Glomerular endothelial cell (primary cell): ENCODE data around the gene CHPF. TPM values are rescaled to one million over a fixed set of nuclear protein-coding genes. Genes with fewer than 3 reads are reported as not detected.

Experiments used
- DNase-seq: peaks from one replicate; pipeline ENCODE4 v3.0.0-alpha.2; 2011; ENCODE audit warnings: low read depth, low spot score; ENCODE audit errors: extremely low read depth
- total RNA-seq: library from RNA; depleted of rRNA; stranded (reverse); fragments of >200 nt; gene quantifications from 2 replicates; pipeline ENCODE4 v1.2.3, GENCODE V29; 2015

CHPF gene
- total RNA-seq, 1 donor from 2014 or later, result 53.7 TPM

DNA sequence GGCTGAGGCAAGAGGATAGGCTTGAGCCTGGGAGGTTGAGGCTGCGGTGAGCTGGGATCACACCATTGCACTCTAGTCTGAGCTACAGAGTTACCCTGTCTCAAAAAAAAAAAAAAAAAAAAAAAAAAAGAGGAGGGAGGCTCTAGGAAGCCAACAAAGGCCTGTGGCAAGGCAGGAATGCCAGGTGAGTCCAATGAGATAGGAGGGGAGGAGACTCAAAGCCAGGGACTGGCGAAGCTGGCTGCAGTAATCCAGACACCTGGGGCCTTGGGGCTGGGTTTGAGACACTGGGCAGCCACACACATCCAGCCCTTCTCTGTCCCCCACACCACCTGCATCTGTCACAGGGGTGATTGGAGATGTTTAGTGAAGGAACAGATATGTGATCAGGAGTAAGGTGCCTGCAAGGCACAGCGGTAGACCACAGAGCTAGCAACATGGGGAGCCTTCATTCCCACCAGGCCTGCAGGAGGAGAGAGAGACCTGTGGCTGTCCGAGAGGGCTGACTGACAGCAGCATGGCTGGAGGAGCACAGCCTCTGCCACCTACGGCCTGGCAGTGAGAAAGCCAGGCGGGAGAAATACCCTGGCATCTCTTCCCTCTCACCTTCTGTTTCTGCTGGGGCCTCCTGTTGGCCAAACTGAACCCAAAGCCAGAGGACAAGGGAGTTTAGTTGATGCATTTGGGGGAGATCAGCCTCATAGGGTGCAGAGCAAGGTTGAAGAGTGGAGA lies 9.5 kb downstream of the CHPF start:
- DNase-seq, result no peak

DNA sequence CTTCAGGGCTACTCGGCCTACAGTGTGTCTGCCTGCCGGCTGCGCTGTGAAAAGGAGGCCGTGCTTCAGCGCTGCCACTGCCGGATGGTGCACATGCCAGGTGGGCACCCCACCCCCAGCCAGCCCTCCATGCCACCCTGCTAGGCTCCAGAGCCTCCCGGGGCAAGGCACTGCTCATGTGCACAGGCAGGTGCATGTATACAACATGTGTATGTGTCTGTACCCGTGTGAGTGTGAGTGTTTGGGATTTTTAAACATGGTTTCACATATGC lies 11.3 kb downstream of the CHPF start:
- DNase-seq, result no peak

DNA sequence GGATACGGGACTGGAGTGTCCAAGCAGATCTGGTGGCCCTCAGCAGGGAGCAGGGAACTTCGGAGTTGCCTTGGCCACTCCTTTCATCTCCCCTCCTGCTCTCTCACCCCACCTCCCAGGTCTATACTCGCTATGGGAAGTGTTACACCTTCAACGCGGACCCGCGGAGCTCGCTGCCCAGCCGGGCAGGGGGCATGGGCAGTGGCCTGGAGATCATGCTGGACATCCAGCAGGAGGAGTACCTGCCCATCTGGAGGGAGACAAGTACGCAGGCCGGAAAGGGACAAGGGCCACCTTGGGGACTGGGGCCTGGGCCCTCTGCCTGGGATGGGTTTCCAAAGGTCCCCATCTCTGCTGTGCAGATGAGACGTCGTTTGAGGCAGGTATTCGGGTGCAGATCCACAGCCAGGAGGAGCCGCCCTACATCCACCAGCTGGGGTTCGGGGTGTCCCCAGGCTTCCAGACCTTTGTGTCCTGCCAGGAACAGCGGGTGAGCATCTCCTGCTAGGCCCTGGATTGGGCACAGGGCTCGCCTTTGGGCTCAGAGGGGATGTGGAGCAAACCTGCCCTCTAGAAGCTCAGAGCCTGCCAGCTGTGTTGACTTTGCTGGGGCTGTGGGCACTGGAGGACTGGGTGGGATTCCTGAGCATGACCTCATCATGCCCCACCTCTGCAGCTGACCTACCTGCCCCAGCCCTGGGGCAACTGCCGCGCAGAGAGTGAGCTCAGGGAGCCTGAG lies 11.8 kb downstream of the CHPF start:
- DNase-seq, result no peak

DNA sequence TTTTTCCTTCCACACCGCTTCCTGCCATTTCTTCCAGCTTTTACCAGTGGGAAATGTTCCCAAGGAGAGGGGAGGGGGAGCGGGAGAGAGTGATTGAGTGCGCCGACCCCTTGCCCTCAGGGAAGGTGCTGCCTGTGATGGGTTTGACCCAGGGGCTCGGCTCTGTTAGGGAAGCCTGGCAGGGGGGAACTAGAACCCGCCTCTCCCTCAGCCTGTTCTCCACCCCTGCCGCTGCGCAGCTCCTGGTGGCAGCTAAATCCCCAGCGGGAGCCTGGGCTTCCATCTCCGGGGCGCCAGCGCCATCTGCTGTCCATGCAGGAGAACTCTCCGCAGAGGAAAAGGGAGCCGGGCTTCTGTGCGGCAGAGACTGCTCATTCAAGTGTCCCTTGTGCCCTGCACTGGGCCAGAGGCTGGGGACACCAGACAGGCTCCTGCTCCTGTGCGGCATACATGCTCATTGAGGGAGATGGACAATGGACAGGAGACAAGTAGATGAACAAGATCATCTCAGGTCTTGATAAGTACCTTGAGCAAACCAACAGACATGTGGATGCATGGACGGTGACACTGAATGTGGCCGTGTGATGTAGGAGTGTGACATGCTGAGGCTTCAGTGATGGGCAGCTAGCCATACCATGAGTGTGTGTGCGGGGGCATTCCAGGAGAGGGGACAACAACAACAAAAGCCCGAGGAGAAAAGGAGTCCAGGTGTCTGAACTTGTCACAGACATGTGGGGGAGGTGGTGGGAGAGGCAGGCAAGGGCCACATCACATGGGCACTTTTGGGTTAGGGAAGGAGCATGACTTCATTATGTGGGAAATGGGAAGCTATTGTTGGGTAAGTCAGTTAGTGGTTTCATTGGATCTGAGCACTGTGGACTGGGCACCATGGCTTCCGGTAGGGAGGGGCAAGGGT lies 13.3 kb downstream of the CHPF start:
- no peak for DNase-seq

DNA sequence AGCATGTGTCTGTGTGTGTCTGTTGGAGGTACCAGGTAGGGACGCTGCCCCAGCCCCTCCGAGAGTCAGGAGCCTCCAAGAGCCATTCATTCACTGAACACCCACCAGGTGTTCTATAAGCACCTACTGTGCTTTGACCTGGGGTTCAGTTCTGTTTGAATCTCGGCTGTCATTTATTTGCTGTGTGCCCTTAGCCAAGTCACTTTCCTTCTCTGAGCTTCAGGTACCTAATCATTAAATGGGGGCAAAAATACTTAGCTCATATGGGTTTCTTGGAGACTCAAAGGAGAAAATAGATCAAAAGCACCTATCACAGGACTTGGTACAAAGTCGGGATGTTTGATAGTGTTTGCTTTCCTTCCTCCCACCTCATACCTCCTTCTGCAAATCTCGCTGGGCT lies 16.1 kb downstream of the CHPF start:
- DNase-seq, result no peak

DNA sequence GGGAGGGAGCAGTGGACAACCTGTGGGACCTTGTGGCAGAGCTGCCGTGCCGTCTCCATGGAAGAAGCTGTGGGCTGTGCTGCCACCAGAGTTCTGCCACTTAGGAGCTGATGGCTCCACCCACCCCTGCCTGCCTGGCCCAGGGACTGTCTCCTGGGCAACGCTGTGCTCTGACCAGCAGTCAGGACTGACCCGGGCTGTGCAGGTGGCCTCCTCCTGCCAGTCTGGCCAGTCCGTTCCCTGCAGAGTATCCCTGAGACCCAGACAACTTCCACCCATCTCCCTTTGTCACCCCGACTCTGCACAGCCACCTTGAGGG lies 16.6 kb downstream of the CHPF start:
- DNase-seq, result no peak

DNA sequence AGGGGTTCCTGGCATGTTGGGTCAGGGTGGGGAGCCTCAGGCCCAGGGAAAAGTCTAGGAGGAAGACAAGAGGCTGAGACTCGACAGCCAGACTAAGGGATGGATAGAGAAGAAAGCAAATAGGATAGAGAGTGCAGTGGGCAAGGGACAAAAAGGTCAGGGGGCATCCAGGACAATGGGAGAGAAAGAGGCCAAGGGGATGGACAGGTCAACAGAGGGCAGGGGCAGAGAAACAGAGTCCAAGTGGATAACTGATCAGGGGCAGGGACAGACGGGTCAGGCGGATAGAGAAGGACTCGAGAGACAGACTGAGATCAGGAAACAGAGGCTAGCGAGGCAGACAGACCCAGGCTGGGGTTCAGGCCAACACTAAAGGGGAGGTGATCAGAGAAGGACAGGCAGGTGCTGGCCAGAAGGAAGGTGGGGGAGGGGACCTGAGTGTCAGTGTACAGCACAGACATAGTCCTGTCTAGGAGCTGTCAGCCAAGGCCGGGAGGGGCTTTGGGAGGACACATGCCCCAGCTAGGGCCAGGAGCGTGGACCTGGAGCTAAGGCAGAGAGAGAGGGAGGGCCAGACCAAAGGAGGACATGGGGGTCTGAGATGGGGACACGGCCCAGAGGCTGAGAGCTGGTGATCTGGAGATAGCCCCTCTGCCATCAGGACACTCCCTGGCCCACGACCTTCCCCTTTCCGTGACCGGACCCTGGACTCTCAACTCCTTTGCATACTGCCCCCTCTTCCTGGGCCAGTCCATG lies 17.1 kb downstream of the CHPF start:
- no peak for DNase-seq

DNA sequence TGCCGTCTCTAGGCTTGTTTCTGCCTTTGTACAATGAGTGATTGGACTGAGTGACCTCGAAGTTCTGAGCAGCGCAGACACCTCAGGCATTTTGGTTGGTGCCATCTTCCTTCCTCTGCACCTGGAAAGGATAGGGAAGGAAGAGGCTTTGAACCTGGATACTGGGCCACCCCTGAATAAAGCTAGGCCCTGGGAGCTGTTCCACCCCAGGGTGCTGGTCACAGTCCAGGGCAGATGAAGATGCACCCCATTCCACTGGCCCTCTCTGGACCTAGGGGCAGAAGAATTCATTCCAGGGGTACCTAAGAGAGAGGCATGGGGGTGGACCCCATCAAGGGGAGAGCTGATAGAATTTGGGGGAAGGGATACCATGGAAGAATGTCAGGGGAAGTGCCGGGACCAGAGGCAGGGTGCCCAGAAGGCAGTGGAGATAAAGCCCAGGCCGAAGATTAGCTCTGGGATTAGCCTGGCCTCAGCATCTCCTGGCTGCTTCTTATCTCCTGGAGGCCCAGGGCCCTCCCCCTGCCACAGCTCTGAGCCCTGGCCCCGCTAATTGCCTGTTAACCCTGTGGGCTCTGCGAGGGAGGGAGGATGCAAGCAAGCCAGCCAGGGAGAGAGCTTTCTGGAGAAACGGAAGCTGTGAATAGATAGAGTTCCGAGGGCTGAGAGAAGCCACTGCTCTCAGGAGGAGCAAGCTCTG lies 17.9 kb downstream of the CHPF start:
- DNase-seq, result no peak

DNA sequence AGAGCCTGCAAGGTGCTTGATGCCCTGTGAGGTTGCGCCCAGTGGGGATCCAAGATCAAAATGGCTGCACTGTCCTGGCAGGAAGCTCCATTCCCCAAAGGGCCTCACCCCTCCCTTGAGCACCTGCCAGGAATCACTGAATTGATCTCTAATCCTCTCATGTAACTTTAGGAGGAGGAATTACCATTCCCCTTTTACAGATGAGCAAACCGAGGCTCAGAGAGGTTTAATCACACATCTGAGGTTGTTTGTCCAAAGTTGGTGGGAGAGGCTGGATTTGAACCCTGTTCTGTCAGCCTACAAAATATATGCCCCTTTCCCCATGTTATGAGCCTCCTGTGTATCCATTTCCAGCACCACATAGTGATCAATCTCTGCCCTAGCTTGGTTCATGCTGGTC lies 18.8 kb downstream of the CHPF start:
- no peak for DNase-seq

DNA sequence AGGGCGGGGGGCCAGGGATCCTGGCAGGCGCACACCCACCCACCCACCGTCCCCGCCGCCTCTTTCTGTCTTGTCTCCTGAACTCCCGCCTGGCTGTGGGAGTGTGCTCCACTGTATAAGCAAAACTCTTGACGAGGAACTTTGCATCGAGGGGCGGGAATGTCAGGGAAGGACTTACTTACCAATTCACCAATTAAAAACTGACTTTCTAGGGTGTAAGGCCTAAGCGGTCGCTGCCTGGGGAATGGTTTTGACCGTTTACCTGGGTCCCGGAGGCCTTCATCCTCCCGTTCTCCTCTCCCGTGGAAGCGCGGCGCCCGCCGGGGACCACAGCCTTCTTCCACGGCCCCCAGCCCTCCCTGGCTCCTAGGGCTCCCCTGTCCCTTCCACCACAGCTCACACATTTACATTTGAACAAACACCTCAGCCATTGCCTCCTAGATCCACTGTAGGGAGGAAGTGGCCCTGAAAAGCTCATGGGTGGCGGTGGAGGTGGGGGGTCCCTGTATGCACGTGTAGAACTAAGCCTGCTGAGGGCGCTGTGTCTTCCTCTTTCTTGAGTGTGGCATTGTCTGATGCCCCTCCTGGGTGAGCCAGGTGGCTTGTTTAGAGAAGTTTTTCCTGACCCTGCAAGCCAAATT lies 20.5 kb downstream of the CHPF start:
- DNase-seq, result no peak

DNA sequence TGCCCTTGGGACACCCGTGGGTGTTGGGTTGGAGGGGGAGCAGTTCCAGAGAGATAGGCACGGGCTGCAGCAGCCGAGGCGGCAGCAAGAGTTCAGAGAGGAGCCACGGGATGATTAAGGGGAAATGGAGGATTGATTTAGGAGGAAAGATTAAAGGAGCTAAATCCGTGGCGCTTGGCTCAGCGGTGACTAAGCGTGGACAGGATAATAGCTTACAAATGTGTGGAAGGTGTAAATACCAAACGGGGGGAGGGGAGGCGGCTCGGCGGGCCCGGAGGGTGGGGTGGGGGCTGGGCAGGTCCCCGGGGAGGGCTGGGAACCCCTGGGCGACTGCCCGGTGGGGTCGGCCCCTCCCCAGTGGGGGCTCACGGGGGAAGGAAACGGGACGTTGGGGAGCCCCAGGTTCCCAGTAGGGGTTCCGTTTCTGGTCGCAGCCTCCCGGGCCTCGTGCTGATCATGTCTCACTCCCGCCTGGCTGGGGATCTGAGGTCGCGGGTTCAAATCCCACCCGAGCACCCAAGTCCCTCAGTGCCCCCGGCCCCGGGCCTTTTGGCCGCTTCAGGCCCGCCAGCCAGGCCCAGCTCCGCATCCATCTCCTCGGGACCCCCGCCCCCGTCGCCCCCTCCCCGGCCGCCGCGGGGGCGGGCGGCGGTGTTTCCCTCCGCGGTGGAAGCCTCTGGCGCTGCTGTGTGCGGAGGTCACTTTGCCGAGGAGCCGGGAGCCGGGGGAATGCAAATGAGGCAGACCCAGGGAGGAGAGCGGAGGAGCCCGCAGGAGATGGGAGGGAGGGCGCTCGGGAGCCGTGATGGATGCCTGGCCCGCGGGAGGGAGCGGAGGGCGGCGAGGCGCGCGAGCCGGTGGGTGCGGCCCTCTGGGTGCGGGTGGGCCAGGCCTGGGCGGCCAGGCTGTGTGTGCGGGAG lies 21.2 kb downstream of the CHPF start:
- DNase-seq, result no peak

DNA sequence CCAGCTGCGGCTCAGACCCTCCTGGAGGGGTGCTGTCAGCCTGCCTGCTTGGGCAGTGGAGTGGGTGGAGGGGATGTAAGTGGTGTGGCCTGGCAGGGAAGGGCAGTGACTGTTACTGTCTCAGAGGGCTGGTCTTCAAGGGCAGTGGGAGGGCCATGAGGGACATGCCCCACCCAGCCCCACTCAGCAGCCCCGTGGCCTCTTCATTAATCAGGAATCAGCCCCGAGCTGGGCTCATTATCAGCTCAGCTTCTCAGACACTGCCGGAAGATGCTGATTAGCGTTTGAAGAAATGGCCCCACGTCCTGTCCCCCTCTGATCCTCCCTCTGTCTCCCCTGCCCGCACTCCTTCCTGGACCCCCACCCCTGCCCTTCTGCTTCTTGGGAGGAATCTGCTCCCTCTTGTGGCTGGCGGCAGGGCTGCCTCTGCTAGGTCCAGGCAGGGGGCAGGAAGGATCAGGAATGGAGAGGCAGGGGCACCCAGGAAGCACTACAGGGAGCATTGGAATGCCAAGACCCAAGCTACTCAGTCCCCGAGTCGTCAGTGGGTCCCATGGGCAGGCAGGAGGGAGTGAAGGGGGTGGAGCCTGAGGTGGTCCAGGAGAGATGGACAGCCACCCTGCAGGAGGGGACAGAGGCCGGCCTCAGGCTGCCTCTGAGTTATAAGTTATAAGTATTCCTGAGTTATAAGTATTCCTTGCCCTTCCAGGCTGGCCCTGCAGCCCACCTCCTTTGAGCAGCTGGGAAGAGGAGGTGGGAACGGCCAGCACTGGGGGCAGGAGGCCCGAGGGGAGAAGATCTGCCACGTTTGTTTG lies 22.3 kb downstream of the CHPF start:
- DNase-seq, result no peak

DNA sequence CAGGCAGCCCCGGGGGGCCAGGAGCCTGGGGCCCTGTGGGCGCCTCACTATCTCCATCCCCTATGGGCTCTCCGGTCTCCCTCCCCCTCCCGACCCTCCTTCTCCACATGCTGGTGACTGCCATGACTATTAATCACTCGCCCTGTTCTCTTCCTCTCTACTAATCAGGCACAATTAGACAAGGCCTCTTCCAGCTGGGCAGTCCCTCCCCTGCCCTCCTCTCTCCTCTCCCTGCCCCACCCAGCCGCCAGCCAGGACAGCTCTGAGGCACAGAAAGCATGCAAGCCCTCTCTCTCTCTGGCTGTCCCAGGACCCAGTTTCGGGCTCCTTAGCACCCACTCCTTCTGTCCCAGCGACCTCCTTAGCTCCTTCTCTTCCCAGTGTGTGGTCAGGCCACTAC lies 23.5 kb downstream of the CHPF start:
- DNase-seq, result no peak

DNA sequence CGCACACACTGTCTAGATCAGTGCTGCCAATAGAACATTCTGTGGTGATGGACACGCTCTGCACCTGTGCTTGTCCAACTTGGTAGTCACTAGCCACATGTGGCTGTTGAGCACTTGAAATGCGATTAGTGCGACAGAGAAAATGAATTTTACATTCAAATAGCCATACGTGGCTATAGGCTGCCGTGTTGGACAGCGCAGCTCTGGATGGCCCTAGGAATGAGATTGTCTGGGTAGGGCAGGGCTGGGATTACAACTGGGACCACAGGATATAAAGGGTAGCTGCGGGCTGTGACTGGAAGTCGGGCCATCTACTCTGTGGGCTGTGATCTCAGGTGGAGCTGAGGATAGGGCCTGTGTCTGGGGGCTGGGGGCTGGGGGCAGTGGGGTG lies 24.1 kb downstream of the CHPF start:
- DNase-seq, result no peak

DNA sequence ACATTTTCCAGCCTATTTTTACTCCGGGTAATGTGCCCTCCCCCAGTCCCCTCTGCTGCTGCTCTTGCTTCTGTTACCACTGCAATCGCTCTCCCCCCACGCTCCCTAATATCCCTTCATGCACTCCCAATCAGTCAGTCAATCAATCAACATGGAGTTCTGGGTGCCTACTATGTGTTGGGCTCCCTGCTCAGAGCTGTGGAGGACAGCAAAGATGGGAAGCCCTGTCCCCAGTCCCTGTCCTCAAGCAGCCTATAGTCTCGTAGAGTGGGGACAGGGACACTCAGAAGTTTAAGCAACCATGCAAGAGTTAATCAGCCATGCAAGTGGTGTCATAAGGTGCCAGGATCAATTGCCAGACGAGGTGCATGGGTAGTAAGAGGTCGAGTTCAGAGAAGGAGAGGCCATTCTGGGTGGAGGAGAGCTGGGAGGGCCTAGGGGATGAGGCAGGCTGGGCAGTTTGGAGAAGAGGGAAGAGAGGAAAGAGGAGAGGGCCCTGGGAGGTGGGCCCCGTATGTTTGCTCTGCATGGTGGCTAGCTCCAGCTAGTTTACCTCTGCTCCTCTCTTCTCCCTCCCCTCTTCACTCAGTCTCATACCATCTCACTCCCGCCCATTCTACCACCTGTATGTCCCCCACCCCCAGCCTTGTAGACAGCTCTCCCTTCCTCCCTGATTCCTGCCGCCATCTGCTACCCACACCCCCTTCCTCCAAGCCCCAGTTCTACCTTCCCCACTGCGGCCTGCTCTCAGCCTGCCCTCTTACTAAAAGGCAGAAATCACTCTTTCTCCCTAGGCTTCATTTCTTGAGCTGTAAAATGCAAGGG lies 25.4 kb downstream of the CHPF start:
- DNase-seq, result no peak

DNA sequence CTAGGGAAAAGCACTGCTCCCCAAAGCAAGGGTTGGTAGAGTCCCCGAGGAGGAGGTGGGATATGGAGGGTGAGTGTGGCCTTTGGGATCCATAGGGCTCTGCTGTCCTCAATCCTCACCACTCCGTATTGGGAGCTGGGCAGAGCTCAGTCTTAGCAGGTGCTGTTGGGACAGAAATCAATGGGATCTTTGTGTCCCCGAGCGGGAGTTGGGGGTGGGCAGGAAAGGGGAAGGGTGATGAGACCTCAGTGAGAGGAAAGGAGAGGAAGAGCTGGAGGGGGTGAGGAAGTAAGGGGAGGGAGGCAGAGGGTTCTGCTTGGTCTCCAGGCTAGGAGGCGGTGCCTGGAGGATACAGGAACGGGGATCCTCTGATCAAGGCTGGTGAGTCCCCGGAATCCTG lies 26.7 kb downstream of the CHPF start:
- no peak for DNase-seq

DNA sequence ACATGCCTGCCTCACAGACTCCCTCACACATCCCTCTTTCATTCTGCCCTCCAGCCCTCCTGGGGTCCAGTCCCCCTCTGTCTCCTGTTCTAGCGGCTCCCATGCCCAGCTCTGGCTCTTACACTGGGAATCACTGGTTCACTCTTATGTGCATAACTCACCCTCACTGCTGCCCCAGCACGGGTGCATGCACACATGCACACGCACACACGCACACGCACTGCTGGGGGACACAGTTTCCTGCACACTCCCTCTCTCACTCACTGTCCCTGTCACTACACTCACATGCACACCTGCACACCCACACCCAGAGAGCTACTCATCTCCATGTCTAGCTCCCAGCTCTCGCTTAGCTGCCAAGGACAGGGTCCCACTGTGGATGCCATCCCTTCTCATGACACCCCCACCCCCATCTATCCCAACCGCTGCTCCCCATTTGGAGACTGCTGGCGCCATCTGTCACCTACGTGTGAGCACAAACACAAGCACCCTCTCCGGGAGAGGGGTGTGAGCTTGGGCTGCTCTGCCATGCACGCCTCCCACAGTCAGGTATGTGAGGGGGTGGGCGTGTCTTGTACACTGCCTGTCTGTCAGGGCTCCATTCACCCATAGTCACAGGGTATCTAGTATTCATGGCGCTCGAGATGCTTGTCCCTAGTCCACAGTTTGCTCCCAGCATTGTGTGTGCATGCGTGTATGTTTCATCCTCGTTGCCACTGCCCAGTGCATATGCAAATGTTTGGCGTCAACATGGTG lies 27.6 kb downstream of the CHPF start:
- no peak for DNase-seq
